Mesenchymal stem cell (in vitro differentiated cells and primary cell): Measurements from ENCODE around the gene COL4A1.
A peak's percentile ranks its signal among the peaks of the same experiment; 100 is the strongest.
"Not testable (repeated sequence)": the region's sequence is repeated elsewhere in the genome, so short reads cannot be mapped to it uniquely, and the experiment has no call there.

ENCODE experiments used
- DNase-seq: peaks from one replicate; pipeline ENCODE4 v3.0.0-alpha.2; 2013
- H2AFZ ChIP-seq: one replicate; pipeline ENCODE4 v1.6.1; 2013; ENCODE audit warnings: low read depth, mild to moderate bottlenecking, control low read depth, inconsistent platforms, low read length, moderate library complexity
- H2AK5ac ChIP-seq: 2 replicates; pipeline ENCODE4 v1.6.1; 2013; ENCODE audit warnings: low read length, moderate library complexity, mild to moderate bottlenecking, inconsistent platforms; ENCODE audit not compliant: severe bottlenecking
- H2BK120ac ChIP-seq: one replicate; pipeline ENCODE4 v1.6.1; 2013; ENCODE audit warnings: low read depth, mild to moderate bottlenecking, inconsistent platforms, low read length, moderate library complexity
- H2BK12ac ChIP-seq, 2 experiments: one replicate each; pipeline ENCODE4 v1.6.1; 2013; ENCODE audit warnings: inconsistent platforms in 2 of 2, low read length in 2 of 2, mild to moderate bottlenecking in 2 of 2, moderate library complexity in 2 of 2, control low read depth in 1 of 2
- H2BK15ac ChIP-seq: one replicate; pipeline ENCODE4 v1.6.1; 2013; ENCODE audit warnings: mild to moderate bottlenecking, low read depth, inconsistent platforms; ENCODE audit not compliant: poor library complexity, severe bottlenecking
- H2BK5ac ChIP-seq: 2 replicates; pipeline ENCODE4 v1.6.1; 2013; ENCODE audit warnings: low read depth, mild to moderate bottlenecking, low read length, control low read depth, inconsistent platforms; ENCODE audit not compliant: poor library complexity, severe bottlenecking
- H3K14ac ChIP-seq, 2 experiments: one replicate each; pipeline ENCODE4 v1.6.1; 2013; ENCODE audit warnings: inconsistent platforms in 2 of 2, low read length in 2 of 2, control low read depth in 1 of 2, mild to moderate bottlenecking in 1 of 2, moderate library complexity in 1 of 2
- H3K18ac ChIP-seq, 2 experiments: one replicate each; pipeline ENCODE4 v1.6.1; 2013; ENCODE audit warnings: inconsistent platforms in 2 of 2, low read length in 2 of 2, control low read depth in 1 of 2, low read depth in 1 of 2, mild to moderate bottlenecking in 1 of 2
- H3K23ac ChIP-seq, 2 experiments: one replicate each; pipeline ENCODE4 v1.6.1; 2013; ENCODE audit warnings: inconsistent platforms in 2 of 2, low read length in 2 of 2, mild to moderate bottlenecking in 2 of 2, moderate library complexity in 2 of 2, control low read depth in 1 of 2
- H3K27ac ChIP-seq: 2 replicates; pipeline ENCODE4 v1.5.1; 2013; ENCODE audit warnings: mild to moderate bottlenecking, moderate library complexity, low read length, control low read depth, inconsistent platforms; ENCODE audit not compliant: poor library complexity, severe bottlenecking
- H3K27me3 ChIP-seq, 2 experiments: 2 replicates each; pipeline versions ENCODE4 v1.6.1 to v1.7.0; 2013; ENCODE audit warnings: low read length in 2 of 2, mild to moderate bottlenecking in 2 of 2, moderate library complexity in 2 of 2, control low read depth in 1 of 2, inconsistent platforms in 1 of 2; ENCODE audit not compliant: control insufficient read depth in 1 of 2, insufficient read depth in 1 of 2
- H3K36me3 ChIP-seq, 2 experiments: 2 replicates each; pipeline versions ENCODE4 v1.6.1 to v1.7.0; 2013; ENCODE audit warnings: low read length in 2 of 2, control low read depth in 1 of 2, inconsistent platforms in 1 of 2, low read depth in 1 of 2, mild to moderate bottlenecking in 1 of 2; ENCODE audit not compliant: insufficient read depth in 2 of 2, control insufficient read depth in 1 of 2
- H3K4ac ChIP-seq, 2 experiments: one replicate each; pipeline ENCODE4 v1.6.1; 2013; ENCODE audit warnings: inconsistent platforms in 2 of 2, low read length in 2 of 2, mild to moderate bottlenecking in 2 of 2, moderate library complexity in 2 of 2, control low read depth in 1 of 2, low read depth in 1 of 2
- H3K4me1 ChIP-seq: 2 replicates; pipeline ENCODE4 v1.6.1; 2013; ENCODE audit warnings: low read depth, low read length, control low read depth; ENCODE audit not compliant: control insufficient read depth, insufficient read depth
- H3K4me2 ChIP-seq: 2 replicates; pipeline ENCODE4 v1.6.1; 2013; ENCODE audit warnings: low read length, mild to moderate bottlenecking, inconsistent platforms; ENCODE audit not compliant: poor library complexity, severe bottlenecking
- H3K4me3 ChIP-seq, 2 experiments: 2 replicates each; pipeline versions ENCODE4 v1.5.1 to v1.7.0; 2013; ENCODE audit warnings: low read length in 2 of 2, mild to moderate bottlenecking in 2 of 2, control low read depth in 1 of 2, low read depth in 1 of 2; ENCODE audit not compliant: insufficient read depth in 1 of 2
- H3K79me1 ChIP-seq: replicated peaks from 2 replicates; pipeline ENCODE4 v1.6.1; 2013; ENCODE audit warnings: mild to moderate bottlenecking, control low read depth, low read length, inconsistent platforms; ENCODE audit not compliant: poor library complexity, severe bottlenecking
- H3K9ac ChIP-seq: 2 replicates; pipeline ENCODE4 v1.7.0; 2013; ENCODE audit warnings: mild to moderate bottlenecking, low read length, moderate library complexity
- H3K9me3 ChIP-seq: 2 replicates; pipeline ENCODE4 v1.7.0; 2013; ENCODE audit warnings: mild to moderate bottlenecking, low read length; ENCODE audit not compliant: control insufficient read depth
- H4K8ac ChIP-seq: one replicate; pipeline ENCODE4 v1.6.1; 2013; ENCODE audit warnings: inconsistent platforms, mild to moderate bottlenecking, low read length, moderate library complexity
- H4K91ac ChIP-seq: one replicate; pipeline ENCODE4 v1.6.1; 2013; ENCODE audit warnings: mild to moderate bottlenecking, low read length, inconsistent platforms
- WGBS: methylation state at CpG from one replicate; pipeline ENCODE4 v1.1.7; 2013; ENCODE audit warnings: mixed read lengths; 5-methylcytosine and 5-hydroxymethylcytosine counted together

The COL4A1 gene

DNA sequence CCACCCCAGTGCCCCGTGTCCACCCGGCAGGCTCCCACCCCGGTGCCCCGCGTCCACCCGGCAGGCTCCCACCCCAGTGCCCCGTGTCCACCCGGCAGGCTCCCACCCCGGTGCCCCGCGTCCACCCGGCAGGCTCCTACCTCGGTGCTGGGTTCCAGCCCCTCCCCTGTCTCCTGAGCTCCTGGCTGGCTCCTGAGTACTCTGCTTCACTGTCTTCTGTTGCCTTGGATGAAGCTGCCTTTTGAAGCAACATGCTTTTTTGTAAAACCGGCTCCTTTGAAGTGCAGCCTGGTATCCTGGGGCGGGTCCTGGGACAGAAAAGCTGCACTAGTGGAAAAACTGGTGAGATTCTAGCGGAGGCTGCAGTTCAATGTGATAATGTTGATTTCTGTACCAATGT, 6.8 kb upstream of the COL4A1 start:
- H2BK15ac ChIP-seq, H2BK12ac ChIP-seq, H4K8ac ChIP-seq, H4K91ac ChIP-seq, H2BK120ac ChIP-seq, H3K14ac ChIP-seq, H3K9ac ChIP-seq, H3K9me3 ChIP-seq, H3K79me1 ChIP-seq, H2AFZ ChIP-seq, H3K23ac ChIP-seq, H2AK5ac ChIP-seq, H2BK5ac ChIP-seq, H3K27me3 ChIP-seq, H3K18ac ChIP-seq, H3K4me2 ChIP-seq, DNase-seq, H3K4me3 ChIP-seq, H3K4ac ChIP-seq, H3K27ac ChIP-seq: not testable (repeated sequence)
- WGBS: 88% methylated on average over 10 of the region's 16 CpGs
- H3K4me1 ChIP-seq: peaks cover 38% of the 10 kb centered on the region
- H3K36me3 ChIP-seq: peaks cover 15 to 68% of the 10 kb centered on the region in 2 experiments

DNA sequence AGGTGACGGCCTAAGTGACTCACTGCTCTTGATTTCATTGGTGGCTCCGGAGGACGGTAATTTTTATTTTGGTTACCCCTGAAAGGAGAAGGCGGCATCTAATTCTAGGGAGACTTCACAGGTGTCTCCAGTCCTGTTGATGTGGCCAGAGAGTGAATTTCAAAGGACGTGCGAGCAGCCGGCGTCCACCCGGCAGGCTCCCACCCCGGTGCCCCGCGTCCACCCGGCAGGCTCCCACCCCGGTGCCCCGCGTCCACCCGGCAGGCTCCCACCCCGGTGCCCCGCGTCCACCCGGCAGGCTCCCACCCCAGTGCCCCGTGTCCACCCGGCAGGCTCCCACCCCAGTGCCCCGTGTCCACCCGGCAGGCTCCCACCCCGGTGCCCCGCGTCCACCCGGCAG, 6.3 kb upstream of the COL4A1 start:
- Histone ChIP-seq H3K36me3 (peaks cover 15 to 66% of the 10 kb centered on the region in 2 experiments), H3K9ac (peak overlapping the region; percentile 59), H3K4me1 (peaks cover 36% of the 10 kb centered on the region)
- not testable (repeated sequence) for H3K27me3 ChIP-seq, H4K91ac ChIP-seq, H2BK15ac ChIP-seq, DNase-seq, H3K4me2 ChIP-seq, H3K27ac ChIP-seq, H3K18ac ChIP-seq, H4K8ac ChIP-seq, H3K79me1 ChIP-seq, H3K4ac ChIP-seq, H2BK5ac ChIP-seq, H3K14ac ChIP-seq, H2BK12ac ChIP-seq, H2BK120ac ChIP-seq, H3K23ac ChIP-seq, H2AFZ ChIP-seq, H2AK5ac ChIP-seq, H3K4me3 ChIP-seq, H3K9me3 ChIP-seq
- WGBS: 98% methylated on average over 21 of the region's 29 CpGs

DNA sequence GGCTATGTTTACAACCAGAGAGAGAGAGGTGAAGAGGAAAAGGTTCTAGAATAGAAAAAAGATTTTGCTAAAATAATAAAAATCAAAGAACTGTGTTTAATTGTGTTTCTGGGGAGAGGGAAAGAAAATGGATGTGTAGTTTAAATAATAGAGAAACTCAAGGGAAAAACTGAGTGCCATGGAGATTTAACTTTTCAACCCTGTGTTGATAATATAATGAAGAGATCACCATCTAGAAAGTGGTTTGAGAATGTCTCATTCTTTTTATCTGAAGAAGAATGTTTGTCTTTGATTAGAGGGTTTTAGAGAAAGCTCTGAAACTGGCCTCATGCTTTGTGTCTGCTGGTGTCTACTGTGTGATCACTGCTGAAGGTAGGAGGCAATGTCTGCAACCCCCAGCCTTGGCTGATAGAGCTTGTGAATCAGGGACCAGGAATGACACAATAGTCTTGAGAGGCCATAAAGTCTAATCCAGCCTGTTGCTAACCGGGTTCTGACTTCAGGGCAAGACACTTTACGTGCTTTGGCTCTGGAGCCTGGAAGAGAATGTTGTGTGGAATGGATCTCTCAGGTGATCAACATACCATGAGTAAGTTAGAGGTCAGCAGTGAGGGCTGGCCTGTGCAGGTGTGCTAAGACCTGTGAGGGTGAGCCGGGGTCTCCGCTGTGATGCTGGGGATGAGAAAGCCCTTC, 5.5 kb upstream of the COL4A1 start:
- H3K79me1 ChIP-seq: peaks cover 6% of the 10 kb centered on the region
- H4K8ac ChIP-seq: peak overlapping the region; percentile 47
- peaks cover 15 to 61% of the 10 kb centered on the region in 2 experiments for H3K36me3 ChIP-seq
- H3K18ac ChIP-seq: no peak overlapping the region
- H3K4me1 ChIP-seq: peaks cover 36% of the 10 kb centered on the region
- H3K27me3 ChIP-seq: no peaks in the 10 kb centered on the region
- 45% methylated on average over 4 of the region's 4 CpGs for WGBS
- H3K27ac ChIP-seq: peak overlapping the region; percentile 28
- H3K9me3 ChIP-seq: no peaks in the 10 kb centered on the region
- H2BK15ac ChIP-seq: no peak overlapping the region
- no peak overlapping the region for H3K23ac ChIP-seq
- H3K4me3 ChIP-seq: no peak overlapping the region
- H2BK12ac ChIP-seq: no peak overlapping the region
- H2AK5ac ChIP-seq: no peak overlapping the region
- peak; percentile 90 for DNase-seq
- H2AFZ ChIP-seq: no peak overlapping the region
- H3K4ac ChIP-seq: no peak overlapping the region
- H3K14ac ChIP-seq: no peak overlapping the region
- H3K4me2 ChIP-seq: no peak overlapping the region
- H2BK5ac ChIP-seq: no peak overlapping the region
- H3K9ac ChIP-seq: peak overlapping the region; percentile 59
- no peak overlapping the region for H2BK120ac ChIP-seq
- no peak overlapping the region for H4K91ac ChIP-seq

DNA sequence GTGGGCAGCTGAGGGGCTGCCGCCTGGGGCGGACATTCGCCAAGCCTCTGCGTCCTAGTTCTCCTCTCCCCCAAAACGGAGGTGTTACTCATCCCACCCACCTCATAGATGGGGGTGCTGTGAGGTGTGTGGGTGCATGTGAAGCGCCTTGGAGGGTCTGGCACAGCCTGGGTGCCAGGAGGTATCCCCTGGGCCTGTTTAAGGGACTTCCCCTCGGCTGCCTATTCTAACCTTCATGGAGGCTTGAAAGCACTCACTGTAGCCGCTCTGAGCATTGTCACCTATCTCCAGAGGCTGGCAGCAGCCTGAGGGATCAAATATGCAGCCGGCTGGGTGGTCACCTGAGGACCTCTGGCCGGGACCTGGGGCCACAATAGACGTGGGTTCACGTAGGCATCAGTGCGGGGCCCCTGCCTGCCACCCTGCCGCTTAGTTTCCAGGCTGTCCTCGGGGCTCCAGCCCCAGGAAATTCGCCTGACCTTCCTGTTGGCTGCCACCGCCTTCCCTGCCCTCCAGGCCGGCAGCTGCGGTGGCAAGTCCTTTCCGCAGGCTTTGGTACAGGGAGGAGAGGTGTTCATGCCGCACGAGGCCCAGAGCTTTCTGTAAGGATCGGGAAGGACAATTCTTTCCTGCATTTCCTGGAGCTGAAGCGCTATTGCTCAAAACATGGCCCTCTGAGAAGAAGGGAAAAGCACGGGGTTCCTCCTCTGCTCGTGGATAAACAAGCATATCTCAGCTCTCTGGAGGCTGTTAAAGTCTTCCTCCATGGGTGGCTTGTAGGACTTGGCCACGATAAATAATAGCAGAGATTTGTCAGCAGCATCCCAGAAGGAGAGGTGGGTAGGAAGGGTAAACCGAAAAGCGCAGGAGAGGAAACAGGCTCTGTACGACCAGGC, 4.7 kb upstream of the COL4A1 start:
- Histone ChIP-seq H3K9ac (peak overlapping the region; percentile 59), H3K14ac (peak overlapping the region in 1 of 2 experiments; percentile 57), H3K27me3 (no peaks in the 10 kb centered on the region), H3K79me1 (peaks cover 3% of the 10 kb centered on the region), H3K4me1 (peaks cover 33% of the 10 kb centered on the region), H3K4me2 (no peak overlapping the region), H3K18ac (peak overlapping the region; percentile 78 to 79), H4K91ac (peak overlapping the region; percentile 58), H3K4me3 (no peak overlapping the region), H3K36me3 (peaks cover 9 to 53% of the 10 kb centered on the region in 2 experiments), H2BK120ac (no peak overlapping the region), H3K9me3 (no peaks in the 10 kb centered on the region), H2BK5ac (no peak overlapping the region), H2AFZ (no peak overlapping the region), H2BK12ac (peak overlapping the region; percentile 3 to 87), H4K8ac (peak overlapping the region; percentile 42), H2BK15ac (no peak overlapping the region), H3K23ac (peak overlapping the region in 1 of 2 experiments; percentile 94), H3K27ac (peak overlapping the region; percentile 15), H3K4ac (peak overlapping the region; percentile 31 to 40), H2AK5ac (peak overlapping the region; percentile 30)
- 66% methylated on average over 29 of the region's 30 CpGs for WGBS
- DNase-seq: peak; percentile 54
